ENCODE measurements around the gene KIAA1549. TPM values are rescaled to one million over a fixed set of nuclear protein-coding genes. Genes with fewer than 3 reads are reported as not detected.

KIAA1549 gene
- total RNA-seq, 1 experiment from 2014 or later = 18.7 TPM

DNA sequence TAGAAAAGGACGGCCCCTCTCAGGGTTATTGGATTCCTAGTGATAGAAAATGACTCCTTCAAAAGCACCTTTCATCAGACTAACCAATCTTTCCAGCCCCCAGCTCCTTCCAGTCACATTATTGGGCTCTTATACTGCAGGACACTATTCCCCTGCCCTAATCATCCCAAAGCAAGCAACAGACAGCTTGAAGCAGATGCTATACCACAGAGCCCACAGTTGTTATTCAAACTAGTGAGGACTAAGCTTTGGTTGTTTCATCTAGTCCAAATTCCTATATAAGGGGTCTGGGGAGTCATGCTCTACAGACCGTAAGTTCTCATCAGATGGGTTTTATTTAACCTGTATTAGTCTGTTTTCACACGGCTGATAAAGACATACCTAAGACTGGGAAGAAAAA, 30.2 kb upstream of the KIAA1549 start (continued):
- TF ChIP-seq, protein P1, sequence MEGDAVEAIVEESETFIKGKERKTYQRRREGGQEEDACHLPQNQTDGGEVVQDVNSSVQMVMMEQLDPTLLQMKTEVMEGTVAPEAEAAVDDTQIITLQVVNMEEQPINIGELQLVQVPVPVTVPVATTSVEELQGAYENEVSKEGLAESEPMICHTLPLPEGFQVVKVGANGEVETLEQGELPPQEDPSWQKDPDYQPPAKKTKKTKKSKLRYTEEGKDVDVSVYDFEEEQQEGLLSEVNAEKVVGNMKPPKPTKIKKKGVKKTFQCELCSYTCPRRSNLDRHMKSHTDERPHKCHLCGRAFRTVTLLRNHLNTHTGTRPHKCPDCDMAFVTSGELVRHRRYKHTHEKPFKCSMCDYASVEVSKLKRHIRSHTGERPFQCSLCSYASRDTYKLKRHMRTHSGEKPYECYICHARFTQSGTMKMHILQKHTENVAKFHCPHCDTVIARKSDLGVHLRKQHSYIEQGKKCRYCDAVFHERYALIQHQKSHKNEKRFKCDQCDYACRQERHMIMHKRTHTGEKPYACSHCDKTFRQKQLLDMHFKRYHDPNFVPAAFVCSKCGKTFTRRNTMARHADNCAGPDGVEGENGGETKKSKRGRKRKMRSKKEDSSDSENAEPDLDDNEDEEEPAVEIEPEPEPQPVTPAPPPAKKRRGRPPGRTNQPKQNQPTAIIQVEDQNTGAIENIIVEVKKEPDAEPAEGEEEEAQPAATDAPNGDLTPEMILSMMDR (IDR thresholded peaks at IDR 0.05) = no peak
- TF ChIP-seq, protein P2, sequence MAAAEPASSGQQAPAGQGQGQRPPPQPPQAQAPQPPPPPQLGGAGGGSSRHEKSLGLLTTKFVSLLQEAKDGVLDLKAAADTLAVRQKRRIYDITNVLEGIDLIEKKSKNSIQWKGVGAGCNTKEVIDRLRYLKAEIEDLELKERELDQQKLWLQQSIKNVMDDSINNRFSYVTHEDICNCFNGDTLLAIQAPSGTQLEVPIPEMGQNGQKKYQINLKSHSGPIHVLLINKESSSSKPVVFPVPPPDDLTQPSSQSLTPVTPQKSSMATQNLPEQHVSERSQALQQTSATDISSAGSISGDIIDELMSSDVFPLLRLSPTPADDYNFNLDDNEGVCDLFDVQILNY (CRISPR knock-in tag; IDR thresholded peaks at IDR 0.05) = no peak

DNA sequence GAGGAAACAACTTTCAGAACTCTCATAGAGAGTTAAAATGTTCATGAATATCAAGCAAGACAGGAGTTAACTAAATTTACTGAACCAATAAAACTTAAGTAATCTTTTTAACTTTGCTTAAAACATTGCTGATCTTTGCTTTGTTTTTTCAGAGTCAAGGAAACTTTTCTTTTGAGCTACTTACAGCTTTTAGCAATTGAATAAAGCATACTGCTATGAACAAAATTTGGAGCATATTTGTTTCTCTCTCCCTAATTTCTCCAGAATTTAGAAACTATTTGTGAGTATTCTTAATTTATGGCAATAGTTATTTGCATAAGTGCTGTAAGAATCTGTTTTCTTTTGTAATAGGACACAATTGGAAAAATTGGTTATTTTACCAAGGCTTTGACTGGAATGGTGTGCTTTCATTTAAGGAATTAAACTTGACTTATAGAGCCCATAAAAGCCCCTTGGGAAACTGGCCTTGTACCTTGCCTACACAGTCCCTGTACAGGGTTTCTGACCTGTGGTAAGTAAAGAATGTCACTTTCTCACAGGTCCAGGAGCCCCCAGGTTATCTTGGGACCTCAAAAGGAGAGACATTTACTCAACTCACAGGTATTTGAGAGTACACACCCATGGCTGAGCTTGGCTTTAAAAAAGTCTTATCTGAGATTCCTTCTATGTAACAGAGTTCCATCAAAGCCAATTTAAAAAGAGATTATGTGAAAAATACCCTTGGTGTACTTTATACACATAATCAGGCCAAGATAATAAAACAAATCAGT, 23.3 kb upstream of the KIAA1549 start:
- Mint-ChIP-seq H3K4me1 (no peaks in the 10 kb centered on the region), H3K36me3 (peaks cover 31% of the 10 kb centered on the region)

More for the DNA sequence above, 23.3 kb upstream of the KIAA1549 start:
- Mint-ChIP-seq H3K9me3 (peaks cover 60% of the 10 kb centered on the region), H3K4me3 (no peak overlapping the region), H3K27me3 (ENCODE audit: low read depth) (peaks cover 2% of the 10 kb centered on the region), H3K27ac (no peak overlapping the region)
- TF ChIP-seq GRHL2 (CRISPR knock-in tag; IDR thresholded peaks at IDR 0.05; ENCODE audit: insufficient replicate concordance, severe bottlenecking) = no peak
- no peak for TF ChIP-seq ELF4 (CRISPR knock-in tag; IDR thresholded peaks at IDR 0.05; ENCODE audit: low read depth)
- no peak for TF ChIP-seq TCF7 (CRISPR knock-in tag; IDR thresholded peaks at IDR 0.05; ENCODE audit: low read depth)
- TF ChIP-seq, protein P3, sequence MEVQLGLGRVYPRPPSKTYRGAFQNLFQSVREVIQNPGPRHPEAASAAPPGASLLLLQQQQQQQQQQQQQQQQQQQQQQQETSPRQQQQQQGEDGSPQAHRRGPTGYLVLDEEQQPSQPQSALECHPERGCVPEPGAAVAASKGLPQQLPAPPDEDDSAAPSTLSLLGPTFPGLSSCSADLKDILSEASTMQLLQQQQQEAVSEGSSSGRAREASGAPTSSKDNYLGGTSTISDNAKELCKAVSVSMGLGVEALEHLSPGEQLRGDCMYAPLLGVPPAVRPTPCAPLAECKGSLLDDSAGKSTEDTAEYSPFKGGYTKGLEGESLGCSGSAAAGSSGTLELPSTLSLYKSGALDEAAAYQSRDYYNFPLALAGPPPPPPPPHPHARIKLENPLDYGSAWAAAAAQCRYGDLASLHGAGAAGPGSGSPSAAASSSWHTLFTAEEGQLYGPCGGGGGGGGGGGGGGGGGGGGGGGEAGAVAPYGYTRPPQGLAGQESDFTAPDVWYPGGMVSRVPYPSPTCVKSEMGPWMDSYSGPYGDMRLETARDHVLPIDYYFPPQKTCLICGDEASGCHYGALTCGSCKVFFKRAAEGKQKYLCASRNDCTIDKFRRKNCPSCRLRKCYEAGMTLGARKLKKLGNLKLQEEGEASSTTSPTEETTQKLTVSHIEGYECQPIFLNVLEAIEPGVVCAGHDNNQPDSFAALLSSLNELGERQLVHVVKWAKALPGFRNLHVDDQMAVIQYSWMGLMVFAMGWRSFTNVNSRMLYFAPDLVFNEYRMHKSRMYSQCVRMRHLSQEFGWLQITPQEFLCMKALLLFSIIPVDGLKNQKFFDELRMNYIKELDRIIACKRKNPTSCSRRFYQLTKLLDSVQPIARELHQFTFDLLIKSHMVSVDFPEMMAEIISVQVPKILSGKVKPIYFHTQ (CRISPR knock-in tag; IDR thresholded peaks at IDR 0.05) = no peak
- TF ChIP-seq FOXJ3 (CRISPR knock-in tag; IDR thresholded peaks at IDR 0.05; ENCODE audit: borderline replicate concordance) = no peak
- TF ChIP-seq, protein P4, sequence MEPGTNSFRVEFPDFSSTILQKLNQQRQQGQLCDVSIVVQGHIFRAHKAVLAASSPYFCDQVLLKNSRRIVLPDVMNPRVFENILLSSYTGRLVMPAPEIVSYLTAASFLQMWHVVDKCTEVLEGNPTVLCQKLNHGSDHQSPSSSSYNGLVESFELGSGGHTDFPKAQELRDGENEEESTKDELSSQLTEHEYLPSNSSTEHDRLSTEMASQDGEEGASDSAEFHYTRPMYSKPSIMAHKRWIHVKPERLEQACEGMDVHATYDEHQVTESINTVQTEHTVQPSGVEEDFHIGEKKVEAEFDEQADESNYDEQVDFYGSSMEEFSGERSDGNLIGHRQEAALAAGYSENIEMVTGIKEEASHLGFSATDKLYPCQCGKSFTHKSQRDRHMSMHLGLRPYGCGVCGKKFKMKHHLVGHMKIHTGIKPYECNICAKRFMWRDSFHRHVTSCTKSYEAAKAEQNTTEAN (CRISPR knock-in tag; IDR thresholded peaks at IDR 0.05) = no peak
- no peak for TF ChIP-seq OVOL2 (CRISPR knock-in tag; IDR thresholded peaks at IDR 0.05; ENCODE audit: borderline replicate concordance)
- TF ChIP-seq ZNF232 (CRISPR knock-in tag; IDR thresholded peaks at IDR 0.05) = no peak
- TF ChIP-seq, protein P5, sequence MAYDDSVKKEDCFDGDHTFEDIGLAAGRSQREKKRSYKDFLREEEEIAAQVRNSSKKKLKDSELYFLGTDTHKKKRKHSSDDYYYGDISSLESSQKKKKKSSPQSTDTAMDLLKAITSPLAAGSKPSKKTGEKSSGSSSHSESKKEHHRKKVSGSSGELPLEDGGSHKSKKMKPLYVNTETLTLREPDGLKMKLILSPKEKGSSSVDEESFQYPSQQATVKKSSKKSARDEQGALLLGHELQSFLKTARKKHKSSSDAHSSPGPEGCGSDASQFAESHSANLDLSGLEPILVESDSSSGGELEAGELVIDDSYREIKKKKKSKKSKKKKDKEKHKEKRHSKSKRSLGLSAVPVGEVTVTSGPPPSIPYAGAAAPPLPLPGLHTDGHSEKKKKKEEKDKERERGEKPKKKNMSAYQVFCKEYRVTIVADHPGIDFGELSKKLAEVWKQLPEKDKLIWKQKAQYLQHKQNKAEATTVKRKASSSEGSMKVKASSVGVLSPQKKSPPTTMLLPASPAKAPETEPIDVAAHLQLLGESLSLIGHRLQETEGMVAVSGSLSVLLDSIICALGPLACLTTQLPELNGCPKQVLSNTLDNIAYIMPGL (CRISPR knock-in tag; IDR thresholded peaks at IDR 0.05) = no peak
- no peak for TF ChIP-seq PRRX2 (CRISPR knock-in tag; IDR thresholded peaks at IDR 0.05)
- TF ChIP-seq, protein P6, sequence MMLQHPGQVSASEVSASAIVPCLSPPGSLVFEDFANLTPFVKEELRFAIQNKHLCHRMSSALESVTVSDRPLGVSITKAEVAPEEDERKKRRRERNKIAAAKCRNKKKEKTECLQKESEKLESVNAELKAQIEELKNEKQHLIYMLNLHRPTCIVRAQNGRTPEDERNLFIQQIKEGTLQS (CRISPR knock-in tag; conservative IDR thresholded peaks at IDR 0.05) = no peak
- TF ChIP-seq, protein P7, sequence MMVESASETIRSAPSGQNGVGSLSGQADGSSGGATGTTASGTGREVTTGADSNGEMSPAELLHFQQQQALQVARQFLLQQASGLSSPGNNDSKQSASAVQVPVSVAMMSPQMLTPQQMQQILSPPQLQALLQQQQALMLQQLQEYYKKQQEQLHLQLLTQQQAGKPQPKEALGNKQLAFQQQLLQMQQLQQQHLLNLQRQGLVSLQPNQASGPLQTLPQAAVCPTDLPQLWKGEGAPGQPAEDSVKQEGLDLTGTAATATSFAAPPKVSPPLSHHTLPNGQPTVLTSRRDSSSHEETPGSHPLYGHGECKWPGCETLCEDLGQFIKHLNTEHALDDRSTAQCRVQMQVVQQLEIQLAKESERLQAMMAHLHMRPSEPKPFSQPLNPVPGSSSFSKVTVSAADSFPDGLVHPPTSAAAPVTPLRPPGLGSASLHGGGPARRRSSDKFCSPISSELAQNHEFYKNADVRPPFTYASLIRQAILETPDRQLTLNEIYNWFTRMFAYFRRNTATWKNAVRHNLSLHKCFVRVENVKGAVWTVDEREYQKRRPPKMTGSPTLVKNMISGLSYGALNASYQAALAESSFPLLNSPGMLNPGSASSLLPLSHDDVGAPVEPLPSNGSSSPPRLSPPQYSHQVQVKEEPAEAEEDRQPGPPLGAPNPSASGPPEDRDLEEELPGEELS (CRISPR knock-in tag; IDR thresholded peaks at IDR 0.05) = no peak
- TF ChIP-seq RELA (CRISPR knock-in tag; IDR thresholded peaks at IDR 0.05; ENCODE audit: borderline replicate concordance) = no peak
- ATAC-seq (no peak), DNase-seq (ENCODE audit: low spot score) (no peak)
- ChIA-PET POLR2A (no interaction called here), CTCF (no interaction called here)

All from WTC11 (cell line).